GM12801 (cell line): Measurements from ENCODE around the gene RIC8B.

ENCODE experiments used
- CTCF ChIP-seq: IDR thresholded peaks from one replicate; pipeline ENCODE4 v1.5.1; 2011; ENCODE audit warnings: control low read depth; ENCODE audit not compliant: insufficient read length; ENCODE audit errors: extremely low read depth

The RIC8B gene

GRCh38 chr12:106769546-106769945, 4.9 kb upstream of the RIC8B start:
- no peak for TF ChIP-seq CTCF

- TF ChIP-seq CTCF: no peak
Measured at GRCh38 chr12:106771425-106771824, 3.1 kb upstream of the RIC8B start.

DNA sequence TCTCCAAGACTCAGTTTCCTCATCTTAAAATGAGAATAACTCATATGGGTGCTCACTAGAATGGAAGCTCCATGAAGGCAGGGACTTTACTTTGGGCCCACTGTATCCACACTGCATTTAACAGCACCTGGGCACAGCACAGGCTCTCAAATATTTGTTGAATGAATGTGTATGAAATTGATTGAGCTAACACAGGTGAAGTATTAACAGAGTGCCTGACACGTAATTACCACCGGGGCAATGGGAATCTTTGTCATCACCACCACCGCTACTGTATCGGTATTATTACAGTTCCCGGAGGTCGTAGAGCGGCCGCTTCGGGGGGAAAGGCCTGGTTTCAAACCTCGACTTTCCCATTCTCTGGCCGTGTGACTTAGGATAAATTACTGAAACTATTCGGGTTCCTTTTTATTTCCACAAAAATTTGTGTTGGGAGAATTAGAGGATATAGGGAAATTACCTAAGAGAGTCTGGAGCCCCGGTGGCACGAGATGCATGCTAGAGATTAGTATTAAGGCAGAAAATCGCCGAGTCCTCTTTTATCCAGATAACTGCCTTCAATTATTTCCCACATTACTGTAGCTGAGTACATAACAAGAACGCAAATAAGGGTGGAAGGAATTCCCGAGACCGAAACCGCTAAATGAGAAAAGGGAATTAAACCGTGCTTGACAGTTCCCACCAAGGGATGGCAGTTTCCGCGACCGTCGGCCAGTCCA, 1.0 kb upstream of the RIC8B start:
- TF ChIP-seq CTCF: no peak

- no peak for TF ChIP-seq CTCF
Measured at GRCh38 chr12:106774808-106775524, 484 bp downstream of the RIC8B start.

- no peak for TF ChIP-seq CTCF
Measured at GRCh38 chr12:106776897-106777296, 2.4 kb downstream of the RIC8B start.

DNA sequence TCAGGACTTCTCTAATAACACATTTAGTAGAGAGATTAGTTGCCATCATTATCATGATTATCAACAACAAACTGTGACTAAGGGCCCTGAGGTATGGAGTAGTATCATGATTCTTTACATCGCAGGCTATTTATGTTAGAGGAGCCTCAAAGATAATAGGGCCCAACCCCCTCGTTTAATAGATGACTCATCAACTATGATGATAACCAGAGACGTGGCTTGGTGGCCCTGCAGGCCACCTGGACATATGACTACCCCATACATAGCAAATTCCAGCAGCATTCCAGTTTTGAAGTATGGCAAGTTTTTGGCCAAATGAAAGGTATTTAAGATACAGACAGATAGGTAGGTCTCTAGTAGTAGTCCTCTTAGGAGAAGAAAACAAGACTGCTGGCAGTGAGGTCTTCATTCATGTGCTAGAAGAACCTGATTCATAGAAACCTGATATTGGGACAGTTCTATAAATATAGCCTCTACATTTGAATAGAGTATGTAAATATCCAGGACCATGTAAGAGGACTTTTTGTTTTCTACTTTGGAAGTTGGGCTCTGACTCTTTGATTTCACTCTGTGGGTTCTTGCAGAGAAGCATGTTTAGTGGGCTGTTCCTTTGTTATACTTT, 5.6 kb downstream of the RIC8B start:
- TF ChIP-seq CTCF: no peak

DNA sequence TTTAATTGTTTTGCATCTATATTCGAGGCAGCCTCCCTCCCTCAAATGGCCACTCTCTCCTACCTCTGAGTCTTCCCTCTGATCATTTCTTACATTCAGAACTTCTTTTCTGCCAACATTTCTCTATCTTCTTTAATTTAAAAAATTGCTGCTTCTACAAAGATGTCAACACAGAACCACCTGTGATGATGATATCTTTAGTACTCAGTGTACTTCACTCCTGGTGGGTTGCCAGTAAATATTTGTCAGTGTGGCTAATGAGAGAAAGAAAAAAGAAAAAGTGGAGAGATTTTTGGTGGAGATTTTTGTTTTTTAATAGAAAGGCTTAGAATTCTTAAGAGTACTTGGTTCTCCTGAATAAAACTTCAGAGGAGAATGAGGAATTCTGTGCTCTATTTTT, 8.1 kb downstream of the RIC8B start:
- no peak for TF ChIP-seq CTCF
